HepG2 (cell line): ENCODE measurements around the gene SLC35F6. TPM values are rescaled to one million over a fixed set of nuclear protein-coding genes. Genes with fewer than 3 reads are reported as not detected.

Experiments
- ARNT2 ChIP-seq: sonication (generic); formaldehyde crosslinking; IDR thresholded peaks from 2 replicates; pipeline ENCODE4 v1.8.0; 2022; ENCODE audit warnings: mild to moderate bottlenecking, low read depth, missing genetic modification reagents, moderate library complexity
- IRF2 ChIP-seq: IDR thresholded peaks from 2 replicates; pipeline ENCODE4 v1.6.1; 2018; ENCODE audit warnings: missing genetic modification reagents, missing compliant biosample characterization
- MATR3 ChIP-seq: sonication (generic); formaldehyde crosslinking; IDR thresholded peaks from 2 replicates; pipeline ENCODE4 v1.4.0; 2020; ENCODE audit warnings: missing genetic modification reagents
- NR2F6 ChIP-seq, 2 experiments: IDR thresholded peaks; 2 replicates each; pipeline ENCODE4 v1.6.1; 2016; ENCODE audit warnings: antibody characterized with exemption in 1 of 2, mild to moderate bottlenecking in 1 of 2
- polyA plus RNA-seq, 8 experiments: library from polyadenylated mRNA; depleted of rRNA in 3 of 8; stranded (reverse) in 7 of 8; unstranded in 1 of 8; fragments of >200 nt; fragmentation: Illumina TruSeq in 4 of 8; extraction: Trizol in 4 of 8; gene quantifications; 2 replicates each; pipeline versions ENCODE4 v1.2.1 to v1.2.3, GENCODE V29; 2011 to 2016; ENCODE audit warnings: low read depth in 4 of 8, missing spikeins in 1 of 8, mixed read lengths in 1 of 8; ENCODE audit not compliant: insufficient read depth in 1 of 8
- total RNA-seq, 5 experiments: library from RNA; depleted of rRNA; stranded (reverse); fragments of >200 nt; fragmentation: Illumina TruSeq; extraction: Trizol; gene quantifications; 2 replicates each; pipeline ENCODE4 v1.2.3, GENCODE V29; 2016; ENCODE audit warnings: low read depth in 1 of 5
- TF ChIP-seq, protein P1 (sequence below), 2 experiments: sonication (generic) in 1 of 2; formaldehyde crosslinking in 1 of 2; IDR thresholded peaks; 2 replicates each; pipeline versions ENCODE4 v1.6.1 to v1.9.0; 2014 to 2022; ENCODE audit warnings: antibody characterized with exemption in 1 of 2, borderline replicate concordance in 1 of 2, inconsistent platforms in 1 of 2, low read depth in 1 of 2, missing genetic modification reagents in 1 of 2
- TF ChIP-seq, protein P2 (sequence below): sonication (generic); formaldehyde crosslinking; IDR thresholded peaks from 2 replicates; pipeline ENCODE4 v1.5.1; 2020; ENCODE audit warnings: missing genetic modification reagents, mild to moderate bottlenecking, borderline replicate concordance

The SLC35F6 gene
- total and polyA plus RNA-seq, 2 of the 13 experiments (the other 11 are each of a cell fraction or from before 2014, with no cell fraction given), result 15.2 to 21.2 TPM

DNA sequence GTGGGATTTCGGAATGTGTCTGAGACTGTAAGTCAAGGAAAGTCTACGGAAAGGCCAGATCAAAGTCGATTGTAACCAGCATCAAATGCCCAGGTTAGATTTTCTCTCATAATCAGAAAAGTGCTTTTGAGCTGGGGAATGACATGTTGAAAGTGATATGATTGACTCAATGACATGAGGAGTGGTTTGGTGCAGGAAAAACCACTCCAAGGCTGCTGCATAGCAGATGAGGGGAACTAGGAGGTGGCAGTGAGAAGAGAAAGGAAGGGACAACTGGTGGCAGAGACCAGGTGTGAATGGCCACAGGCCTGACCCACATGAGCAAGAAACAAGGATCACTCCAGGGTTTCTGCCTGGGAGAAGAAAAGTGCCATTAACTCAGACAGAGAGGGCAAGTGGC, 822 bp downstream of the SLC35F6 start (continued):
- TF ChIP-seq IRF2 (CRISPR knock-in tag), result no peak
- TF ChIP-seq, protein P1, sequence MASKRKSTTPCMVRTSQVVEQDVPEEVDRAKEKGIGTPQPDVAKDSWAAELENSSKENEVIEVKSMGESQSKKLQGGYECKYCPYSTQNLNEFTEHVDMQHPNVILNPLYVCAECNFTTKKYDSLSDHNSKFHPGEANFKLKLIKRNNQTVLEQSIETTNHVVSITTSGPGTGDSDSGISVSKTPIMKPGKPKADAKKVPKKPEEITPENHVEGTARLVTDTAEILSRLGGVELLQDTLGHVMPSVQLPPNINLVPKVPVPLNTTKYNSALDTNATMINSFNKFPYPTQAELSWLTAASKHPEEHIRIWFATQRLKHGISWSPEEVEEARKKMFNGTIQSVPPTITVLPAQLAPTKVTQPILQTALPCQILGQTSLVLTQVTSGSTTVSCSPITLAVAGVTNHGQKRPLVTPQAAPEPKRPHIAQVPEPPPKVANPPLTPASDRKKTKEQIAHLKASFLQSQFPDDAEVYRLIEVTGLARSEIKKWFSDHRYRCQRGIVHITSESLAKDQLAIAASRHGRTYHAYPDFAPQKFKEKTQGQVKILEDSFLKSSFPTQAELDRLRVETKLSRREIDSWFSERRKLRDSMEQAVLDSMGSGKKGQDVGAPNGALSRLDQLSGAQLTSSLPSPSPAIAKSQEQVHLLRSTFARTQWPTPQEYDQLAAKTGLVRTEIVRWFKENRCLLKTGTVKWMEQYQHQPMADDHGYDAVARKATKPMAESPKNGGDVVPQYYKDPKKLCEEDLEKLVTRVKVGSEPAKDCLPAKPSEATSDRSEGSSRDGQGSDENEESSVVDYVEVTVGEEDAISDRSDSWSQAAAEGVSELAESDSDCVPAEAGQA (IDR thresholded peaks at IDR 0.05; ENCODE audit: low read depth), result no peak
- TF ChIP-seq, protein P1 (CRISPR knock-in tag; IDR thresholded peaks at IDR 0.05; ENCODE audit: borderline replicate concordance), result no peak
- TF ChIP-seq, protein P2, sequence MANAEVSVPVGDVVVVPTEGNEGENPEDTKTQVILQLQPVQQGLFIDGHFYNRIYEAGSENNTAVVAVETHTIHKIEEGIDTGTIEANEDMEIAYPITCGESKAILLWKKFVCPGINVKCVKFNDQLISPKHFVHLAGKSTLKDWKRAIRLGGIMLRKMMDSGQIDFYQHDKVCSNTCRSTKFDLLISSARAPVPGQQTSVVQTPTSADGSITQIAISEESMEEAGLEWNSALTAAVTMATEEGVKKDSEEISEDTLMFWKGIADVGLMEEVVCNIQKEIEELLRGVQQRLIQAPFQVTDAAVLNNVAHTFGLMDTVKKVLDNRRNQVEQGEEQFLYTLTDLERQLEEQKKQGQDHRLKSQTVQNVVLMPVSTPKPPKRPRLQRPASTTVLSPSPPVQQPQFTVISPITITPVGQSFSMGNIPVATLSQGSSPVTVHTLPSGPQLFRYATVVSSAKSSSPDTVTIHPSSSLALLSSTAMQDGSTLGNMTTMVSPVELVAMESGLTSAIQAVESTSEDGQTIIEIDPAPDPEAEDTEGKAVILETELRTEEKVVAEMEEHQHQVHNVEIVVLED, result no peak
- 0 out of 2 replicates have a peak, but pooled peaks have one; percentile 2 for TF ChIP-seq ARNT2
- TF ChIP-seq NR2F6 (IDR thresholded peaks at IDR 0.05), result no peak
- no peak for TF ChIP-seq NR2F6 (CRISPR knock-in tag; IDR thresholded peaks at IDR 0.05)
- no peak for TF ChIP-seq MATR3
